PC-9 (cell line): ENCODE data around the gene AP3S2. TPM values are rescaled to one million over a fixed set of nuclear protein-coding genes. Genes with fewer than 3 reads are reported as not detected.

ENCODE experiments used
- BruUV-seq: library from RNA; stranded (reverse); fragments of 400-500 nt; replicated peaks from 2 replicates; lab custom pipeline; 2021; lab: Mats Ljungman, UMichigan
- CTCF ChIA-PET: fragments of 300-600 bp; sonication (Branson Sonifier 250); formaldehyde crosslinking; loops from one replicate; lab custom pipeline; 2022; ENCODE audit warnings: antibody characterized with exemption; lab: Charles Lee
- POLR2A ChIA-PET: fragments of 300-600 bp; sonication (Branson Sonifier 250); formaldehyde crosslinking; loops from one replicate; lab custom pipeline; 2022; ENCODE audit warnings: antibody characterized with exemption; ENCODE audit not compliant: unreplicated experiment; lab: Charles Lee
- DNase-seq, 2 experiments: peaks; one replicate each; pipeline versions ENCODE4 v3.0.0 to v3.0.0-alpha.2; 2015 to 2022; ENCODE audit warnings: mixed read lengths in 1 of 2
- H2AFZ ChIP-seq: fragments of 200-600 bp; sonication (generic); 2 replicates; pipeline ENCODE4 v1.8.1; 2017; ENCODE audit warnings: antibody characterized with exemption
- H3F3A ChIP-seq: fragments of 200-600 bp; sonication (generic); 2 replicates; pipeline ENCODE4 v1.8.1; 2017; ENCODE audit warnings: antibody characterized with exemption, mild to moderate bottlenecking, low read depth; ENCODE audit not compliant: insufficient read depth
- H3K27ac ChIP-seq: fragments of 200-600 bp; sonication (generic); 2 replicates; pipeline ENCODE4 v1.6.1; 2016; ENCODE audit warnings: mixed run types
- H3K27me3 ChIP-seq: fragments of 200-600 bp; sonication (generic); 2 replicates; pipeline ENCODE4 v1.6.1; 2016; ENCODE audit warnings: low read depth, mixed run types; ENCODE audit not compliant: insufficient read depth
- H3K36me3 ChIP-seq: fragments of 200-600 bp; sonication (generic); 2 replicates; pipeline ENCODE4 v1.6.1; 2016; ENCODE audit warnings: low read depth, mixed run types
- H3K4me1 ChIP-seq: fragments of 200-600 bp; sonication (generic); replicated peaks from 2 replicates; pipeline ENCODE4 v1.6.1; 2016; ENCODE audit warnings: mixed run types; ENCODE audit not compliant: insufficient read depth
- H3K4me2 ChIP-seq: fragments of 200-600 bp; sonication (generic); 2 replicates; pipeline ENCODE4 v1.6.1; 2017; ENCODE audit warnings: mixed run types
- H3K4me3 ChIP-seq: fragments of 200-600 bp; sonication (generic); 2 replicates; pipeline ENCODE4 v1.6.1; 2016; ENCODE audit warnings: mixed run types
- H3K79me2 ChIP-seq: fragments of 200-600 bp; sonication (generic); 2 replicates; pipeline ENCODE4 v1.6.1; 2017; ENCODE audit warnings: low read depth, mixed run types
- H3K9me2 ChIP-seq: fragments of 200-600 bp; sonication (generic); 2 replicates; pipeline ENCODE4 v1.8.1; 2017; ENCODE audit warnings: mild to moderate bottlenecking; ENCODE audit not compliant: insufficient read depth
- H3K9me3 ChIP-seq: fragments of 200-600 bp; sonication (generic); 2 replicates; pipeline ENCODE4 v1.8.1; 2016; ENCODE audit warnings: low read depth; ENCODE audit not compliant: insufficient read depth
- H4K20me1 ChIP-seq: fragments of 200-600 bp; sonication (generic); 2 replicates; pipeline ENCODE4 v1.8.1; 2017; ENCODE audit not compliant: insufficient read depth
- CTCF ChIP-seq: fragments of 200-600 bp; sonication (generic); conservative IDR thresholded peaks from 2 replicates; pipeline ENCODE4 v1.6.1; 2017; ENCODE audit warnings: mixed run types, antibody characterized with exemption, mild to moderate bottlenecking, moderate library complexity
- EZH2 ChIP-seq: fragments of 200-600 bp; sonication (generic); IDR thresholded peaks from 2 replicates; pipeline ENCODE4 v1.8.0; 2017; ENCODE audit warnings: antibody characterized with exemption, low read depth
- intact Hi-C: fragments of 100-400 bp; cut with micrococcal nuclease; formaldehyde crosslinking; loops from one replicate; pipeline ENCODE4 v1.10.0; 2022; ENCODE audit not compliant: unreplicated experiment
- total RNA-seq: library from RNA; stranded (reverse); gene quantifications from 2 replicates; pipeline ENCODE4 v1.2.3, GENCODE V29; 2021

The AP3S2 gene
- total RNA-seq, 1 experiment from 2014 or later = 57.6 TPM

DNA sequence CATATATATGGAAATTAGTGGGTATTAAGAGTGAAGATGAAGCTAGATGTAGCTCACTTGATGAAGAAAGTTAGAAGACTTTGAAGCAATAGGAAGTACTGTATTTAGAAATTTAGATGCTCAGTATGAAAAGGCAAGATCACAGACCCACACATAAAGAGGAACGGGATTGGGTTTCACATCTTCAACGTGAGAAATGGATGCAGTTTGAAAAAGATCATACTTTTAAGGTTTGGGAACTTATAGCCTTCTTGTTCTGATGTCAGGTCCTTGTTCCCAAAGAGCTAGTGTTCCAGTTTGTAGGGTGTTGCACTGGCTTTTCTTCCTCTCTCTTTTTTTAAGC lies 16.7 kb downstream of the AP3S2 start:
- Histone ChIP-seq H3K4me2 (no peak overlapping the region), H3K9me3 (no peaks in the 10 kb centered on the region), H3K4me1 (no peaks in the 10 kb centered on the region), H2AFZ (no peak overlapping the region), H3K9me2 (no peaks in the 10 kb centered on the region), H3K27me3 (no peaks in the 10 kb centered on the region), H3K27ac (no peak overlapping the region; the same call in 1 of the 2 replicates), H3F3A (peaks cover 25% of the 10 kb centered on the region), H4K20me1 (no peaks in the 10 kb centered on the region), H3K36me3 (0 out of 2 replicates have a peak, but pooled peaks cover 15% of the 10 kb centered on the region), H3K79me2 (no peaks in the 10 kb centered on the region), H3K4me3 (no peak overlapping the region)
- ChIA-PET POLR2A (no interaction called here), CTCF (interaction anchor here (0.6 to 2.9 kb wide), 3 partner anchors 54 to 116 kb away, joined by 3 to 45 read pairs (median 5); no protein-coding TSS in a partner anchor)
- no TSS peak for BruUV-seq
- no peak for DNase-seq
- TF ChIP-seq CTCF (no peak), EZH2 (no peak)
- intact Hi-C loops = loop anchor here (5.0 kb wide), 1 partner anchor 65 kb away; the partner anchor contains the start of gene ANPEP

DNA sequence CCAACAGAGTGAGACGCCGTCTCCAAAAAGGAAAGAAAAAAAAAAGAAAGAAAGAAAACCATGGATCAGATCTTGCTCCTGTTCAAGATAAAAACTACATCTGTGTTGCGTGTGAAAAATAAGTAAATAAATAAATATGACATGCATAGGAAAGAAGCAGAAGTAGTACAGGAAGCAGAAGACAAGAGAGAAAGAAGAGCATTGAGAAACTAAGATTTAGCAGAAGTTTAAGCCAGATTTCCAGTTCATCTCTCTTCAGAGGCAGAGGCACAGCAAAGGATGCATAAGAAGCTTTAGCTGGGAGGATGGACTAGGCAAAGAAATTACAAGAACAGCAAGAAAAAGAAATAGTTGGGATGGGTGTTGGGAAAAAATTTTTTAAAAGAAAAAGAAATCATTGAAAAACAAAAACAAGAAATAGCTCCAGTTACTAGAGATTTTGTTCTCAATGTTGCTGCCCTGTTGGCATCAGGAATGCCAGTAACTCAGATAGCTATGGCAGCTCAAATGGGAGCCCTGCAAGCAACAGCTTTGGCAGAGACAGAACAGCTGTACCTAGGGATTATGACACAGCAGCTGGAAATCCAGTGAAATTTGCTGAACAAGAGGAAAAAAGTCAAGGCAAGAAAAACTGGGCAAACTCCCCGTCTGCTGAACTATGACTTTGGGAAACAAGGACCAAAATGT lies 17.3 kb downstream of the AP3S2 start:
- Histone ChIP-seq H3K4me1 (no peaks in the 10 kb centered on the region), H4K20me1 (no peaks in the 10 kb centered on the region), H3K36me3 (peaks cover 18% of the 10 kb centered on the region; the same call in 1 of the 2 replicates), H3K4me2 (no peak overlapping the region), H3K27ac (no peak overlapping the region; the same call in 1 of the 2 replicates), H3K27me3 (no peaks in the 10 kb centered on the region), H3K9me3 (no peaks in the 10 kb centered on the region), H3F3A (peaks cover 25% of the 10 kb centered on the region), H3K4me3 (no peak overlapping the region), H3K79me2 (no peaks in the 10 kb centered on the region), H2AFZ (no peak overlapping the region), H3K9me2 (no peaks in the 10 kb centered on the region)
- ChIA-PET CTCF (interaction anchor here (0.6 to 2.9 kb wide), 3 partner anchors 99 to 122 kb away, joined by 3 to 45 read pairs (median 16); no protein-coding TSS in a partner anchor), POLR2A (no interaction called here)
- TF ChIP-seq CTCF (no peak), EZH2 (no peak)
- intact Hi-C loops = loop anchor here (5.0 kb wide), 1 partner anchor 64 kb away; the partner anchor contains the start of gene ANPEP
- DNase-seq = no peak
- BruUV-seq = no TSS peak

DNA sequence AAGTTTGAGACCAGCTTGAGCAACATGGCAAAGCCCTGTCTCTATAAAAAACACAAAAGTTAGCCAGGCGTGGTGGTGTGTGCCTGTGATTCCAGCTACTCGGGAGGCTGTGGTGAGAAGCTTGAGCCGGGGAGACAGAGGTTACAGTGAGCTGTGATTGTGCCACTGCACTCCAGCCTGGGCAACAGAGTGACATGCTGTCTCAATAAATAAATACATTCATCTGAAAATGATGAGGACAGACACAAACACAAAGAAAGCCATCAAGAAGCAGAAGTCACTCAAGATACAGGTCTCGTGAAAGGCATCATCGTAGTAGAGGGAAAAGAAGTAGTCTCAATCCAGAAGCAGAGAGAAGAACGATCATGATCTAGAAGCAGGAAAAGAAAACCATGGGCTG lies 18.1 kb downstream of the AP3S2 start:
- ChIA-PET CTCF (interaction anchor here (2.9 kb wide), 1 partner anchor 115 kb away, joined by 45 read pairs; no protein-coding TSS in a partner anchor), POLR2A (no interaction called here)
- intact Hi-C loops = loop anchor here (1.0 to 5.0 kb wide), 3 partner anchors 63 to 135 kb away; partner anchors contain the start of gene ANPEP
- no peak overlapping the region for H2AFZ ChIP-seq
- no TSS peak for BruUV-seq
- no peak overlapping the region for H3K4me2 ChIP-seq
- H3K79me2 ChIP-seq = no peaks in the 10 kb centered on the region
- TF ChIP-seq CTCF (no peak), EZH2 (no peak)
- H3K4me1 ChIP-seq = no peaks in the 10 kb centered on the region
- no peaks in the 10 kb centered on the region for H3K9me2 ChIP-seq
- peak overlapping the region; percentile 22; the same call in 1 of the 2 replicates for H3K27ac ChIP-seq
- H3F3A ChIP-seq = peaks cover 25% of the 10 kb centered on the region
- H4K20me1 ChIP-seq = no peaks in the 10 kb centered on the region
- peaks cover 25% of the 10 kb centered on the region; the same call in 1 of the 2 replicates for H3K36me3 ChIP-seq
- no peaks in the 10 kb centered on the region for H3K27me3 ChIP-seq
- H3K9me3 ChIP-seq = no peaks in the 10 kb centered on the region
- no peak for DNase-seq
- no peak overlapping the region for H3K4me3 ChIP-seq
